Neural cell (in vitro differentiated cells): ENCODE results near the gene AARS1. TPM values are rescaled to one million over a fixed set of nuclear protein-coding genes. Genes with fewer than 3 reads are reported as not detected.
A peak's percentile ranks its signal among the peaks of the same experiment; 100 is the strongest.

Experiments used
- H2AFZ ChIP-seq: fragments of 200-600, 300-800 bp; sonication (generic), shearing (Covaris generic); 2 replicates; pipeline ENCODE4 v1.6.0; 2014; ENCODE audit warnings: low read depth, mild to moderate bottlenecking, antibody characterized with exemption, low read length, moderate library complexity
- H3F3A ChIP-seq: fragments of 200-600 bp; shearing (Covaris generic); 2 replicates; pipeline ENCODE4 v1.6.1; 2016; ENCODE audit warnings: mild to moderate bottlenecking, moderate library complexity, mixed read lengths, antibody characterized with exemption, low read length; ENCODE audit not compliant: insufficient read depth, poor library complexity, severe bottlenecking
- H3K27ac ChIP-seq: fragments of 200-600, 300-800 bp; sonication (generic), shearing (Covaris generic); 2 replicates; pipeline ENCODE4 v1.5.1; 2014; ENCODE audit warnings: mild to moderate bottlenecking, low read length, moderate library complexity
- H3K27me3 ChIP-seq: fragments of 300-800, 200-600 bp; sonication (generic), shearing (Covaris generic); 2 replicates; pipeline ENCODE4 v1.6.0; 2014; ENCODE audit warnings: mild to moderate bottlenecking, low read depth, low read length, moderate library complexity; ENCODE audit not compliant: insufficient read depth
- H3K36me3 ChIP-seq: fragments of 300-800, 200-600 bp; sonication (generic), shearing (Covaris generic); 2 replicates; pipeline ENCODE4 v1.5.1; 2014; ENCODE audit warnings: mild to moderate bottlenecking, antibody characterized with exemption, low read length, moderate library complexity; ENCODE audit not compliant: insufficient read depth
- H3K4me2 ChIP-seq: fragments of 300-800, 200-600 bp; sonication (generic), shearing (Covaris generic); 2 replicates; pipeline ENCODE4 v1.6.0; 2014; ENCODE audit warnings: mild to moderate bottlenecking, low read length
- H3K4me3 ChIP-seq: fragments of 300-800, 200-600 bp; sonication (generic), shearing (Covaris generic); 2 replicates; pipeline ENCODE4 v1.5.1; 2014; ENCODE audit warnings: mild to moderate bottlenecking, low read length, moderate library complexity
- H3K79me2 ChIP-seq: fragments of 200-600 bp; shearing (Covaris generic); replicated peaks from 2 replicates; pipeline ENCODE4 v1.6.0; 2014; ENCODE audit warnings: mild to moderate bottlenecking, low read length, moderate library complexity; ENCODE audit not compliant: insufficient read depth
- H3K9ac ChIP-seq: fragments of 300-800, 200-600 bp; sonication (generic), shearing (Covaris generic); 2 replicates; pipeline ENCODE4 v1.6.1; 2016; ENCODE audit warnings: mild to moderate bottlenecking, low read length, mixed read lengths
- H3K9me2 ChIP-seq: fragments of 200-600 bp; shearing (Covaris generic); 2 replicates; pipeline ENCODE4 v1.6.1; 2016; ENCODE audit warnings: mild to moderate bottlenecking, low read length, mixed read lengths; ENCODE audit not compliant: insufficient read depth
- H3K9me3 ChIP-seq: fragments of 200-600, 300-800 bp; sonication (generic), shearing (Covaris generic); 2 replicates; pipeline ENCODE4 v1.6.1; 2016; ENCODE audit warnings: mild to moderate bottlenecking, mixed run types, low read length, moderate library complexity, mixed read lengths
- H4K20me1 ChIP-seq: fragments of 200-600 bp; shearing (Covaris generic); 2 replicates; pipeline ENCODE4 v1.6.1; 2016; ENCODE audit warnings: mild to moderate bottlenecking, mixed run types; ENCODE audit not compliant: insufficient read depth
- EP300 ChIP-seq: fragments of 450-650 bp; conservative IDR thresholded peaks from 2 replicates; pipeline ENCODE4 v1.6.1; 2014; ENCODE audit warnings: antibody characterized with exemption, mild to moderate bottlenecking, moderate library complexity; ENCODE audit not compliant: poor library complexity, severe bottlenecking
- EZH2 ChIP-seq: fragments of 200-600, 300-800 bp; shearing (Covaris generic), sonication (generic); IDR thresholded peaks from 2 replicates; pipeline ENCODE4 v1.6.1; 2014; ENCODE audit warnings: antibody characterized with exemption, low read length, borderline replicate concordance, mild to moderate bottlenecking; ENCODE audit not compliant: insufficient read depth, poor library complexity, severe bottlenecking
- MXI1 ChIP-seq: fragments of 450-650 bp; conservative IDR thresholded peaks from 2 replicates; pipeline ENCODE4 v1.6.1; 2014; ENCODE audit warnings: antibody characterized with exemption, mild to moderate bottlenecking; ENCODE audit not compliant: poor library complexity, severe bottlenecking
- POLR2AphosphoS5 ChIP-seq: IDR thresholded peaks from 2 replicates; pipeline ENCODE4 v1.6.1; 2012
- RAD21 ChIP-seq: fragments of 450-650 bp; conservative IDR thresholded peaks from 2 replicates; pipeline ENCODE4 v1.6.1; 2014; ENCODE audit warnings: antibody characterized with exemption, mild to moderate bottlenecking, moderate library complexity
- SMC3 ChIP-seq: fragments of 450-650 bp; conservative IDR thresholded peaks from 2 replicates; pipeline ENCODE4 v1.6.1; 2014; ENCODE audit warnings: antibody characterized with exemption, mild to moderate bottlenecking, moderate library complexity; ENCODE audit not compliant: poor library complexity
- TAF1 ChIP-seq: IDR thresholded peaks from 2 replicates; pipeline ENCODE4 v1.6.1; 2012; ENCODE audit warnings: low read depth
- polyA plus RNA-seq: library from polyadenylated mRNA; depleted of rRNA; stranded (reverse); fragments of >200 nt; gene quantifications from 2 replicates; pipeline ENCODE4 v1.2.3, GENCODE V29; 2014
- TF ChIP-seq, protein P1 (sequence below): IDR thresholded peaks from 2 replicates; pipeline ENCODE4 v1.6.1; 2012; ENCODE audit warnings: borderline replicate concordance
- TF ChIP-seq, protein P2 (sequence below): fragments of 450-650 bp; IDR thresholded peaks from 2 replicates; pipeline ENCODE4 v1.5.1; 2014; ENCODE audit warnings: antibody characterized with exemption, mild to moderate bottlenecking, moderate library complexity; ENCODE audit not compliant: poor library complexity, severe bottlenecking

The AARS1 gene
- polyA plus RNA-seq, 1 donor from 2014 or later = 33.7 TPM

DNA sequence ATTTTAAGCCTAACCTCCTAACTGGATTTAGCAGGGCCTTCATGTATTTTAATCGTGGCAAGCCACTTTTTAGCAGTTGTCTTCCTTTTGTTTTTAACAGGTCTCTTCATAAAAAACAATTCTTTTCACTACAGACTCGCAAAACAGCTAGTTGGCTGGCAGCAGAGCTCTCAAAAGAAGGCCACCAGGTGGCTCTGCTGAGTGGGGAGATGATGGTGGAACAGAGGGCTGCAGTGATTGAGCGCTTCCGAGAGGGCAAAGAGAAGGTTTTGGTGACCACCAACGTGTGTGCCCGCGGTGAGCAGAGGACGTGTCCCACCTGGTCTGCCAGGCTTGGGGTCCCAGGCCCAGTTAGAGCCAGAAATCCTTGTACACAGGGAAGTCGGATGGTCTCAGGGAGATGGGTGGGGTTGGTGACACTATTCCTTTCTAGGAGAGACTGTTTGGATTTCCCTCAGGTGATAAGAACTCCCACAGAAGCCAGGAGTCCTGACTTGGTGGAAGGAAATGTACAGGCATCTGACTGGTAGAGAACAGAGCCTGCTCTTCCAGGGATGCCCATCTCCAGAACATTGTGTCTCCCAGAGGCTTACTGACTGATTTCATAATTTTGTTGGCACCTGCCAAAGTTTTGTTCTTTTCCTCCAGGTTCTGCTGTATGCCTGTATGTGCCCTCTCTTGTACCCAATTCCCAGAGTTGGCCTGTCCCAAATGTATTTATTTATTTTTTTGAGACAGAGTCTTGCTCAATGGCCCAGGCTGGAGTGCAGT lies 42.5 kb upstream of the AARS1 start:
- H3K27me3 ChIP-seq = no peaks in the 10 kb centered on the region
- no peaks in the 10 kb centered on the region for H3K36me3 ChIP-seq
- H3K9ac ChIP-seq = no peak overlapping the region
- no peak overlapping the region for H2AFZ ChIP-seq
- H3K4me3 ChIP-seq = no peak overlapping the region
- no peaks in the 10 kb centered on the region for H3K79me2 ChIP-seq
- no peaks in the 10 kb centered on the region for H4K20me1 ChIP-seq
- no peak overlapping the region for H3K4me2 ChIP-seq
- no peaks in the 10 kb centered on the region for H3K9me3 ChIP-seq
- no peaks in the 10 kb centered on the region for H3F3A ChIP-seq
- TF ChIP-seq, protein P1, sequence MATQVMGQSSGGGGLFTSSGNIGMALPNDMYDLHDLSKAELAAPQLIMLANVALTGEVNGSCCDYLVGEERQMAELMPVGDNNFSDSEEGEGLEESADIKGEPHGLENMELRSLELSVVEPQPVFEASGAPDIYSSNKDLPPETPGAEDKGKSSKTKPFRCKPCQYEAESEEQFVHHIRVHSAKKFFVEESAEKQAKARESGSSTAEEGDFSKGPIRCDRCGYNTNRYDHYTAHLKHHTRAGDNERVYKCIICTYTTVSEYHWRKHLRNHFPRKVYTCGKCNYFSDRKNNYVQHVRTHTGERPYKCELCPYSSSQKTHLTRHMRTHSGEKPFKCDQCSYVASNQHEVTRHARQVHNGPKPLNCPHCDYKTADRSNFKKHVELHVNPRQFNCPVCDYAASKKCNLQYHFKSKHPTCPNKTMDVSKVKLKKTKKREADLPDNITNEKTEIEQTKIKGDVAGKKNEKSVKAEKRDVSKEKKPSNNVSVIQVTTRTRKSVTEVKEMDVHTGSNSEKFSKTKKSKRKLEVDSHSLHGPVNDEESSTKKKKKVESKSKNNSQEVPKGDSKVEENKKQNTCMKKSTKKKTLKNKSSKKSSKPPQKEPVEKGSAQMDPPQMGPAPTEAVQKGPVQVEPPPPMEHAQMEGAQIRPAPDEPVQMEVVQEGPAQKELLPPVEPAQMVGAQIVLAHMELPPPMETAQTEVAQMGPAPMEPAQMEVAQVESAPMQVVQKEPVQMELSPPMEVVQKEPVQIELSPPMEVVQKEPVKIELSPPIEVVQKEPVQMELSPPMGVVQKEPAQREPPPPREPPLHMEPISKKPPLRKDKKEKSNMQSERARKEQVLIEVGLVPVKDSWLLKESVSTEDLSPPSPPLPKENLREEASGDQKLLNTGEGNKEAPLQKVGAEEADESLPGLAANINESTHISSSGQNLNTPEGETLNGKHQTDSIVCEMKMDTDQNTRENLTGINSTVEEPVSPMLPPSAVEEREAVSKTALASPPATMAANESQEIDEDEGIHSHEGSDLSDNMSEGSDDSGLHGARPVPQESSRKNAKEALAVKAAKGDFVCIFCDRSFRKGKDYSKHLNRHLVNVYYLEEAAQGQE = no peak
- peak; percentile 67 for TF ChIP-seq SMC3
- no peak for TF ChIP-seq EP300
- TF ChIP-seq RAD21 = peak; percentile 28
- TF ChIP-seq, protein P2, sequence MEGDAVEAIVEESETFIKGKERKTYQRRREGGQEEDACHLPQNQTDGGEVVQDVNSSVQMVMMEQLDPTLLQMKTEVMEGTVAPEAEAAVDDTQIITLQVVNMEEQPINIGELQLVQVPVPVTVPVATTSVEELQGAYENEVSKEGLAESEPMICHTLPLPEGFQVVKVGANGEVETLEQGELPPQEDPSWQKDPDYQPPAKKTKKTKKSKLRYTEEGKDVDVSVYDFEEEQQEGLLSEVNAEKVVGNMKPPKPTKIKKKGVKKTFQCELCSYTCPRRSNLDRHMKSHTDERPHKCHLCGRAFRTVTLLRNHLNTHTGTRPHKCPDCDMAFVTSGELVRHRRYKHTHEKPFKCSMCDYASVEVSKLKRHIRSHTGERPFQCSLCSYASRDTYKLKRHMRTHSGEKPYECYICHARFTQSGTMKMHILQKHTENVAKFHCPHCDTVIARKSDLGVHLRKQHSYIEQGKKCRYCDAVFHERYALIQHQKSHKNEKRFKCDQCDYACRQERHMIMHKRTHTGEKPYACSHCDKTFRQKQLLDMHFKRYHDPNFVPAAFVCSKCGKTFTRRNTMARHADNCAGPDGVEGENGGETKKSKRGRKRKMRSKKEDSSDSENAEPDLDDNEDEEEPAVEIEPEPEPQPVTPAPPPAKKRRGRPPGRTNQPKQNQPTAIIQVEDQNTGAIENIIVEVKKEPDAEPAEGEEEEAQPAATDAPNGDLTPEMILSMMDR = peak; percentile 59
- no peaks in the 10 kb centered on the region for H3K9me2 ChIP-seq
- H3K27ac ChIP-seq = no peak overlapping the region

DNA sequence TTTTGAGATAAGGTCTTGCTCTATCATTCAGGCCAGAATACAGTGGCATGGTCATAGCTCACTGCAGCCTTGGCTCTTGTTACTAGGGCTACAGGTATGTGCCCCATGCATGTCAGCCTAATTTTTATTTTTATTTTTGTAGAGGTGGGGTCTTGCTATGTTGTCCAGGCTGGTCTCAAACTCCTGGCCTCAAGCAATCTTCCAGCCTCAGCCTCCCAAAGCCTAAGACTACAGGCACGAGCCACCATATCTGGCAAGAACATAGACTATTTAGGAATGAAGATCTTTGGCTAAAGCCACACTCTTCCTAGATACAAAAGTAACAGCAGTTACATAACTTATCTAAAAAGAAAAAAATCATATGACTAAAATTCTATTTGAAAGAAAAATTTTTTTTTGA lies 41.8 kb upstream of the AARS1 start:
- H3K9me2 ChIP-seq = no peaks in the 10 kb centered on the region
- H3K27me3 ChIP-seq = no peaks in the 10 kb centered on the region
- no peaks in the 10 kb centered on the region for H4K20me1 ChIP-seq
- TF ChIP-seq EP300 (no peak), POLR2AphosphoS5 (no peak), TAF1 (no peak), SMC3 (no peak), RAD21 (no peak), MXI1 (no peak), EZH2 (no peak)
- TF ChIP-seq, protein P1 = no peak
- TF ChIP-seq, protein P2 = no peak
- no peak overlapping the region for H2AFZ ChIP-seq
- no peak overlapping the region for H3K4me2 ChIP-seq
- no peaks in the 10 kb centered on the region for H3K9me3 ChIP-seq
- H3F3A ChIP-seq = no peaks in the 10 kb centered on the region
- no peak overlapping the region for H3K9ac ChIP-seq
- H3K4me3 ChIP-seq = no peak overlapping the region
- H3K27ac ChIP-seq = no peak overlapping the region
- H3K36me3 ChIP-seq = no peaks in the 10 kb centered on the region
- H3K79me2 ChIP-seq = no peaks in the 10 kb centered on the region
